MM.1S (cell line): ENCODE measurements around the gene TIAL1.

Source experiments
- DNase-seq: peaks from one replicate; pipeline ENCODE4 v3.0.0-alpha.2; 2015
- H2AFZ ChIP-seq: fragments of 300-600 bp; sonication (generic); 2 replicates; pipeline ENCODE4 v1.6.0; 2016; ENCODE audit warnings: antibody characterized with exemption, low read length
- H3F3A ChIP-seq: fragments of 300-600 bp; sonication (generic); 2 replicates; pipeline ENCODE4 v1.6.1; 2016; ENCODE audit warnings: mild to moderate bottlenecking, antibody characterized with exemption, low read length, moderate library complexity, mixed read lengths; ENCODE audit not compliant: insufficient read depth
- H3K27ac ChIP-seq: fragments of 300-600 bp; sonication (generic); 2 replicates; pipeline ENCODE4 v1.5.1; 2016; ENCODE audit warnings: mild to moderate bottlenecking, low read length
- H3K27me3 ChIP-seq: fragments of 300-600 bp; sonication (generic); replicated peaks from 2 replicates; pipeline ENCODE4 v1.6.0; 2016; ENCODE audit warnings: low read length; ENCODE audit not compliant: insufficient read depth
- H3K36me3 ChIP-seq: fragments of 300-600 bp; sonication (generic); replicated peaks from 2 replicates; pipeline ENCODE4 v1.6.1; 2016; ENCODE audit warnings: mild to moderate bottlenecking, low read length, mixed read lengths; ENCODE audit not compliant: insufficient read depth
- H3K4me1 ChIP-seq: fragments of 300-600 bp; sonication (generic); 2 replicates; pipeline ENCODE4 v1.6.1; 2016; ENCODE audit warnings: low read length, mixed read lengths
- H3K4me2 ChIP-seq: fragments of 300-600 bp; sonication (generic); 2 replicates; pipeline ENCODE4 v1.6.0; 2016; ENCODE audit warnings: low read depth, low read length
- H3K4me3 ChIP-seq: fragments of 300-600 bp; sonication (generic); 2 replicates; pipeline ENCODE4 v1.5.1; 2016; ENCODE audit warnings: low read length, mixed read lengths
- H3K79me2 ChIP-seq: fragments of 300-600 bp; sonication (generic); 2 replicates; pipeline ENCODE4 v1.6.1; 2016; ENCODE audit warnings: mixed run types, low read length, mixed read lengths
- H3K9ac ChIP-seq: fragments of 300-600 bp; sonication (generic); 2 replicates; pipeline ENCODE4 v1.6.1; 2016; ENCODE audit warnings: low read length, mixed read lengths
- H3K9me2 ChIP-seq: fragments of 300-600 bp; sonication (generic); replicated peaks from 2 replicates; pipeline ENCODE4 v1.6.1; 2016; ENCODE audit warnings: mild to moderate bottlenecking, low read length, mixed read lengths; ENCODE audit not compliant: insufficient read depth
- H3K9me3 ChIP-seq: fragments of 300-600 bp; sonication (generic); replicated peaks from 2 replicates; pipeline ENCODE4 v1.6.1; 2016; ENCODE audit warnings: mild to moderate bottlenecking, low read length, mixed read lengths; ENCODE audit not compliant: insufficient read depth
- H4K20me1 ChIP-seq: fragments of 300-600 bp; sonication (generic); 2 replicates; pipeline ENCODE4 v1.6.1; 2016; ENCODE audit warnings: mild to moderate bottlenecking, low read length, moderate library complexity, mixed read lengths; ENCODE audit not compliant: insufficient read depth
- CTCF ChIP-seq: fragments of 300-600 bp; sonication (generic); IDR thresholded peaks from 2 replicates; pipeline ENCODE4 v1.5.1; 2016; ENCODE audit warnings: antibody characterized with exemption, low read length, mixed read lengths
- EZH2 ChIP-seq: fragments of 300-600 bp; sonication (generic); optimal IDR thresholded peaks from 2 replicates; pipeline ENCODE3; 2017; ENCODE audit warnings: low read depth, mild to moderate bottlenecking, antibody characterized with exemption, low read length, mixed read lengths
- EZH2phosphoT487 ChIP-seq: fragments of 300-600 bp; sonication (generic); IDR thresholded peaks from 2 replicates; pipeline ENCODE4 v1.6.1; 2018; ENCODE audit warnings: antibody characterized with exemption, low read length

The TIAL1 gene

GRCh38 chr10:119643306-119644204, 46.8 kb upstream of the TIAL1 start:
- Histone ChIP-seq H3K4me1 (peaks cover 5% of the 10 kb centered on the region), H3K27ac (no peak overlapping the region), H2AFZ (no peak overlapping the region), H3K4me2 (no peak overlapping the region), H3F3A (no peaks in the 10 kb centered on the region), H3K79me2 (no peaks in the 10 kb centered on the region), H3K9me2 (no peaks in the 10 kb centered on the region), H3K36me3 (no peaks in the 10 kb centered on the region), H4K20me1 (no peaks in the 10 kb centered on the region), H3K27me3 (no peaks in the 10 kb centered on the region), H3K9me3 (no peaks in the 10 kb centered on the region), H3K9ac (no peak overlapping the region), H3K4me3 (no peak overlapping the region)
- DNase-seq = no peak
- TF ChIP-seq CTCF (no peak), EZH2phosphoT487 (no peak), EZH2 (no peak)

- H4K20me1 ChIP-seq = no peaks in the 10 kb centered on the region
- H3K79me2 ChIP-seq = no peaks in the 10 kb centered on the region
- H3K4me3 ChIP-seq = no peak overlapping the region
- H3K9ac ChIP-seq = no peak overlapping the region
- no peak overlapping the region for H2AFZ ChIP-seq
- DNase-seq = no peak
- H3K9me3 ChIP-seq = no peaks in the 10 kb centered on the region
- H3F3A ChIP-seq = no peaks in the 10 kb centered on the region
- TF ChIP-seq EZH2phosphoT487 = no peak
- no peaks in the 10 kb centered on the region for H3K9me2 ChIP-seq
- H3K4me2 ChIP-seq = no peak overlapping the region
- no peaks in the 10 kb centered on the region for H3K36me3 ChIP-seq
- no peaks in the 10 kb centered on the region for H3K27me3 ChIP-seq
- no peak overlapping the region for H3K27ac ChIP-seq
- H3K4me1 ChIP-seq = peaks cover 5% of the 10 kb centered on the region
Observed at GRCh38 chr10:119642556-119643111, 45.9 kb upstream of the TIAL1 start.

GRCh38 chr10:119640875-119641526, 44.2 kb upstream of the TIAL1 start:
- H3K9me2 ChIP-seq = no peaks in the 10 kb centered on the region
- peak overlapping the region; percentile 23; the same call in 1 of the 2 replicates for H3K4me2 ChIP-seq
- H3K27ac ChIP-seq = no peak overlapping the region
- peak overlapping the region; percentile 70 for H2AFZ ChIP-seq
- no peak for TF ChIP-seq EZH2phosphoT487
- no peak for TF ChIP-seq CTCF
- TF ChIP-seq EZH2 = no peak
- no peaks in the 10 kb centered on the region for H3K9me3 ChIP-seq
- H3K4me1 ChIP-seq = peaks cover 5% of the 10 kb centered on the region
- no peaks in the 10 kb centered on the region for H3K27me3 ChIP-seq
- no peak overlapping the region for H3K9ac ChIP-seq
- H3K4me3 ChIP-seq = no peak overlapping the region
- H3K36me3 ChIP-seq = no peaks in the 10 kb centered on the region
- no peaks in the 10 kb centered on the region for H4K20me1 ChIP-seq
- no peaks in the 10 kb centered on the region for H3F3A ChIP-seq
- no peaks in the 10 kb centered on the region for H3K79me2 ChIP-seq
- peak; percentile 14 for DNase-seq
